SW 1271 (cell line): ENCODE results near the gene CCND1.

ENCODE experiments used
- DNase-seq, 2 experiments: peaks; one replicate each; lab custom pipeline; 2025; lab: John Stamatoyannopoulos, UW

The CCND1 gene

DNA sequence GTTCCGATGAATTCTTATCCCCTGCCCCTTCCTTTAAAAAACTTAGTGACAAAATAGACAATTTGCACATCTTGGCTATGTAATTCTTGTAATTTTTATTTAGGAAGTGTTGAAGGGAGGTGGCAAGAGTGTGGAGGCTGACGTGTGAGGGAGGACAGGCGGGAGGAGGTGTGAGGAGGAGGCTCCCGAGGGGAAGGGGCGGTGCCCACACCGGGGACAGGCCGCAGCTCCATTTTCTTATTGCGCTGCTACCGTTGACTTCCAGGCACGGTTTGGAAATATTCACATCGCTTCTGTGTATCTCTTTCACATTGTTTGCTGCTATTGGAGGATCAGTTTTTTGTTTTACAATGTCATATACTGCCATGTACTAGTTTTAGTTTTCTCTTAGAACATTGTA lies 12.0 kb downstream of the CCND1 start:
- DNase-seq = no peak

DNA sequence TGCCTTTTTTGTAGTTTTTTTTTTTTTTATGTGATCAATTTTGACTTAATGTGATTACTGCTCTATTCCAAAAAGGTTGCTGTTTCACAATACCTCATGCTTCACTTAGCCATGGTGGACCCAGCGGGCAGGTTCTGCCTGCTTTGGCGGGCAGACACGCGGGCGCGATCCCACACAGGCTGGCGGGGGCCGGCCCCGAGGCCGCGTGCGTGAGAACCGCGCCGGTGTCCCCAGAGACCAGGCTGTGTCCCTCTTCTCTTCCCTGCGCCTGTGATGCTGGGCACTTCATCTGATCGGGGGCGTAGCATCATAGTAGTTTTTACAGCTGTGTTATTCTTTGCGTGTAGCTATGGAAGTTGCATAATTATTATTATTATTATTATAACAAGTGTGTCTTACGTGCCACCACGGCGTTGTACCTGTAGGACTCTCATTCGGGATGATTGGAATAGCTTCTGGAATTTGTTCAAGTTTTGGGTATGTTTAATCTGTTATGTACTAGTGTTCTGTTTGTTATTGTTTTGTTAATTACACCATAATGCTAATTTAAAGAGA lies 12.5 kb downstream of the CCND1 start:
- no peak for DNase-seq

DNA sequence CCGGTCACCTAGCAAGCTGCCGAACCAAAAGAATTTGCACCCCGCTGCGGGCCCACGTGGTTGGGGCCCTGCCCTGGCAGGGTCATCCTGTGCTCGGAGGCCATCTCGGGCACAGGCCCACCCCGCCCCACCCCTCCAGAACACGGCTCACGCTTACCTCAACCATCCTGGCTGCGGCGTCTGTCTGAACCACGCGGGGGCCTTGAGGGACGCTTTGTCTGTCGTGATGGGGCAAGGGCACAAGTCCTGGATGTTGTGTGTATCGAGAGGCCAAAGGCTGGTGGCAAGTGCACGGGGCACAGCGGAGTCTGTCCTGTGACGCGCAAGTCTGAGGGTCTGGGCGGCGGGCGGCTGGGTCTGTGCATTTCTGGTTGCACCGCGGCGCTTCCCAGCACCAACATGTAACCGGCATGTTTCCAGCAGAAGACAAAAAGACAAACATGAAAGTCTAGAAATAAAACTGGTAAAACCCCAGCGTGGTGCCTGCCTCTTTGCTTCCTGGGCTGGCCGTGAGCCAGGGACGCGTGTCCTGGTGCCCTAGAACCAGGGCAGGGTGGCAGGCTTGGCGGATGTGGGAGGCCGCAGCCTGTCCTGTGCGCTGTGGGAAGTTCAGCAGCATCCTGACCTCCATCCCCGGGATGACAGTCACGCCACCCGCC lies 13.2 kb downstream of the CCND1 start:
- no peak for DNase-seq

DNA sequence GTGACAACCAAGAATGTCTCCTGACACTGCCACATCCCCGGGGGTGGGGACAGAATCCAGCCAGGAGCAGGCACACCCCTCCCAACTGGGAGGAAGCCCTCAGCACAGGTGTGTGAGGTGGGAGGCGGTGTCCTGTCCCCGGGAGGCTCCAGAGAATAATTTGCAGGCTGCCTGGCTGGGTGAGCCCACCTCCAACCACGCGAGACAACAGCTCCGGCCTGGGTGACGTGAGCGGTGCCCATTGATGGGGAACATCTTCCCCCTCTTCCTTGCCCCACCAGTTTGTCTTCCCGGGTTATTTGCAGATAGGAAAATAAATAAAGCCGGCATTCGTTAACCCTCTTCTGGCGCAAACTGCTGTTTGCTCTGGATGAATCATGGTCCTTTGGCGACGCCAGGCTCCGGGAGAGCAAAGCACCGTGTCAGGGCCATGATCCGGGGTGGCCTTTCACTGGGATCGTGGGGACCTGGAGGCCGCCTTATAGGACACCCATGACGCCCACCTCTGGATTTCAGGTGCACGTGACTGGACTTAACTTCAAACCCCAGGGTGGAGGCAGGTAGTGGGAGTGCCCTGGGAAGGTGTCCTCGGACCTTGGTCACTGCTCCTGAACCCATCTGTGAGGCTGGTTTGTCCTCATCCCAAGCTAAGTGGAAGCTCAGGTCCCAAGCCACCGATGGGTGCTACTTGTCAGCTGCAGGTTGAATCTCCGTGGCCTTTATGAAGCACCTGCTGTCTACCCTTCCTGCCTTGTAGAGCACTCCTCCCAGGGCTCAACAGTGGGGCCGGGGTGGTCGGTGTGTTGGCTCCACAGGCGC lies 13.9 kb downstream of the CCND1 start:
- DNase-seq = no peak

DNA sequence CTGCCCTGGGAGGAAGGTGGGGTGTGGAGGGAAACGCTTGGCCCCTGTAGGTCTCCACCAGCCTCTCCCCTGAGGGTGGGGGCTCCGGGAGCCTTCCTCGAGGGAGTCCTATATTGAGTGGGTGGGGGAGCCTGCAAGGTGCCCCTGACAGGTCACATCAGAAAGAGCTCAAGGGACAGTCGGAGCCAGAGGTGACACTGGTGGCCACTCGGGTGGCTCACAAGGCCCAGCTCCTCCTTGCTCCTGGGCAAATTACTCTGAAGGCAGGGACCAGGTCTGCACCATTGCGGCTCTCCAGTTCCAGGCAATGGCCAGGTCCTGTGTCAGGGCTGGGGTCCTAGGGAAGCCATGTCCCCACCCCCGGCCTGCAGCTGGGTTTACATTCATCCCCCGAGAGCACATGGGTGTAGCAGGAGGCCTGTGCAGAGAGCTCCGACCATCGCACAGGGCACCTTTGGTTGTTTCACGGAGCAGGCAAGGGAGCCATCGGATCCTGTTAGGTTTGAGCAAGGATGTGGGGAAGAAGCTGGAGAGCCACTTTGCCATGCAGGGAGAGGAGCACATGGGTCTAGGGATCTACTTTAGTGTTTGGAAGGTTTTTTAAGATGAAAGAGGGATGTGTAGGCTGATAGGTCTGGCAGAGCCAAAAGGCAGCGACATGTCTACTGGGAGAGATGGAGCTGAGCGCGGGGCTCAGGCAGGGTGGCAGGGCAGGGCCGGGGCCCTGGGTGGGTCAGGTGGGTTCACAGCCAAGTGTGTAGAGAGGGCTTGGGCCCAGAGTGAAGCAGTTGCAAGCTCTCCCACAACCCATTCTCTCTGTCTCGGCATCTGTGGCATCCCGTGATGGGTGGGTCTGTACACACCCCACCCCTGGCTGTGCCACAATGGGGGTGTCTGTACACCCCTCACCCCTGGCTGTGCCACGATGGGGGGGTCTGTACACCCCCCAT lies 14.8 kb downstream of the CCND1 start:
- DNase-seq = no peak

DNA sequence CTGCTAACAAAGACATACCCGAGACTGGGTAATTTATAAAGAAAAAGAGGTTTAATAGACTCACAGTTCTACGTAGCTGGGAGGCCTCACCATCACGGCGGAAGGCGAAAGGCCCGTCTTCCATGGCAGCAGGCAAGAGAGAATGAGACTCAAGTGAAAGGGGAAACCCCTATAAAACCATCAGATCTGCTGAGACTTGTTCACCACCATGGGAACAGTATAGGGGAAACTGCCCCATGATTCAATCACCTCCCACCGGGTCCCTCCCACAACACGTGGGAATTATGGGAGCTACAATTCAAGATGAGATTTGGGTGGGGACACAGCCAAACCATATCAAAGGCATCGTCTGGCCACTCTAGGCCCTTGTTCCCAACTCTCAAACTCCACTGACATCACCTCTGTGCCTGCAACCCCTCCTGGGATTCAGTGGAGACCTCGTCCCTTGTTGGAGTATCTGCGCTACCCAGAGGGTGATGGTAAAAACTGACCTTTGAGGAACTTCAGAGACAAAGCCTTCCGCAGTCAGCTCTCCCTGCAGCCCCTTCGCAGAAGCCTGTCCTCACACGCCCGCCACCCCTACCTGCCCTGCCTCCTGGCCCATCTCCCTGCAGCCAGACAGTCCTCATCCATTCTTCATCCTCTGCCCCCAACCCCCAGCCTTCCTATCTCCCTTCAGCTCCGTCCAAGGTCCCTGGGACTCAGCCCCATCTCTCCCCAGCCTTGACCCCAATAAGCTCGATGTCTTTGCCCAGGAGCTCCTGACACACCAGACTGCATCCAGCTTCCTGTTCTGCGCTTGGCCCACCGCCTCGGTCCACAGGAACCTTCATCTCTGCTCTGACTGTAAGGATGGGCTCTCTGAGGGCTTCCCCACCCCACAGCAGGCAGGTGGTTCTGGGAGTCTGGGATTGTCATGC lies 15.8 kb downstream of the CCND1 start:
- no peak for DNase-seq

DNA sequence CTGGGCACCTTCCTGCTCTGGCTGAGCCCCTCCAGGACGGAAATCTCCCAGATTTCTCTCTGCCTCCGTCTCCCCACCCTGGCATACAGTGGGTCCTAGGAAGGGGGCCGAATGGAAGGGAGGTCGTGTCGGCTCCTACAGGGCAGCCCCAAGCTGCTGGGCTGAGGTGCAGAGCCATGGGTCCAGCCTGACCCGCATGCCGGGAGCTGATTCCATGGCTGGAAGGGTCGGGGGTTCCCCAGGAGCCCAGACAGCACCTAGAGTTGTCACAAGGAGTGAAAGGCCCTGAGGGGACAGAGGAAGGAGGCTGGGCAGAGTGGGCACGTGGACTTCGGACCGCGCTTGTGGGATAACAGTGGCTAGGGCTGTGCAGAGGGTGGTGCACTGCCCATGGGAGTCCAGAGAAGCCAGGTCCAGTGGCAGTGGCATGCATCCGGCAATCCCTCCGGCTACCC lies 16.5 kb downstream of the CCND1 start:
- DNase-seq = no peak

DNA sequence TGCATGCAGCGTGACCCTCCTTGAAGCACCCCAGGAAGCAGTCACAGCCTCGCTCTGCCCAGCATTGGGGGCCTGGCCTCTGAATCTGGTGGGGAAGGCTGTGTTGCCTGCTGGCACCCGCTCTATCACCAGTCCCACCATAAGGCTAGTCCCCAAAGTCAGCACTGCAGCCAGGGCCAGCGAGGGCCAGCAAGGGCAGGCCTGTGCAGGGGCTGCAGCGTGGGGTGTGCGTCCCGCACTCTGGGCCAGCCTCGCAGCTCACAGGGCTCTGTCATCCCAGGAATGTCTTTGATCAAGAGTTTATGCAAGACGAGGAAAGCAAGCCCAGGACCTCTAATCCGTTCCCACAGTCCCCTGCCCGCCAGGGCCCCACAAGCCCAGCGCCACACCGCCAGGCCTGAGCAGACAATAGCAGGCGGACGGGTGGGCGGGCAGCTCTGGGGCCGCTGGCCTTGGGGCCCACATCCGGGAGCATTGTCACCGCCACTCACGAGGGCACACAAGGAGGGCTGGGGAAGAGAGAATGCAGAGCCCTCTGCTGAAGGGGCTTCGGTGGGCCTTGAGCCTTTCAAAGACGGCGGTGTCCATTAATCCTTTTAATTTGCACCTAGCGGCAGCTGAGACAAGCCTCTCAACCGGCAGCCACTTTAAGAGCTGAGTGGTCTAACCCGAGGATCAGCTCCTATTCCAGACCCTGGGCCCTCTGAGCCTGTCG lies 17.1 kb downstream of the CCND1 start:
- no peak for DNase-seq

DNA sequence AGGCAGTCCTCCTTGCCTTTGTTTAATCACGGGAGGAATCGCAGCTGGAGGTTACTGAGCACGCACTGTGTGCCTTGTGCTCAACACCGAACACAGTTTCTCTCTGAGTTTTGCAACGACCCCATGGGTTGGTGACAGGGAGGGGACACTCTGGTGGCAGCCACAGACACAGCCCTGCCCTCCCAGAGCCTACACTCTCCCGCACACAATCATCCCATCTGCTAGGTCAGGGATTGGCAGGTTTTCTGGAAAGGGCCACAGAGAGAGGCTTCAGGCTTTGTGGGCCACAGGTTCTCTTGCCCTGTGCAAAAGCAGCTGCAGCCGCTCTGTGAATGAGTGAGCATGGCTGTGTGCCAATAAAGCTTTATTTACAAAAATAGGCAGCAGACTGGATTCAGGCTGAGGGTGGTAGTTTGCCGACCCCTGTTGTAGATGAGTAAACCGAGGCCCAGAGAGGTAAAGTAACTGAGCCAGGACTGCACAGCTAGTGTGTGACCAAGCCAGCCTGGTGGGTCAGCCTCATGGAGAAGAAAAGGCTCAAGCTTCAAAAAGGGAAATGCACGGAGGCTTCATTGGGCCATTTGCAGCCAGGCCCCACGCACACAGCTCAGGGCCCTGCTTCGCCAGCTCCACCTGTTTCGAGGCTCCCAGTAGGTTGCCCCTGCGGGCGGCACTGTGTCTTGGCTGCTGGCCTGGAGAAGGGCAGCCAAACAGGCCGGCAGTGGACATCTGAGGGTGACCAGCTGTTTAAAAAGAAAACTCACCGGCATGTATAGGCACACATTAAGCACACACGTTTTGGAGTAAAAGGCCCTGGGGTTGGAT lies 17.9 kb downstream of the CCND1 start:
- DNase-seq = no peak

DNA sequence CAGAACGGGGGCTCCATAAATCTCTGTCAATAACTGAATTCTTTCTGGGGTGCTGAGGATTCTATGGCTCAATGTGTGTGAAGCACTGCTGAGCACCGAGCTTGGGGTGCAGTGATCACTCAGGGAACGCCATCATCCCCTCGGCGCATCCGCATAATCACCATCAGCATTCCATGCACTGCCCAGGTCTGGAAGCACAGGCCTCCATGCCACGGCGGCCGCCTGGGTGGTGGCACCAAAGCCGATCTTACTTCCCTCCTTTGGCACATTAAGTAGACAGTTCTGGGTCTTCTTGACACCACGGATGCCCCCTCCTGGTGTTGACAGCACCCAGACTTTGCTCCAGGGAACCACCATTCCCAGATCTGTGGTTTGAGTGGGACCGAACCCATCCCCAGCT lies 18.6 kb downstream of the CCND1 start:
- DNase-seq = no peak

DNA sequence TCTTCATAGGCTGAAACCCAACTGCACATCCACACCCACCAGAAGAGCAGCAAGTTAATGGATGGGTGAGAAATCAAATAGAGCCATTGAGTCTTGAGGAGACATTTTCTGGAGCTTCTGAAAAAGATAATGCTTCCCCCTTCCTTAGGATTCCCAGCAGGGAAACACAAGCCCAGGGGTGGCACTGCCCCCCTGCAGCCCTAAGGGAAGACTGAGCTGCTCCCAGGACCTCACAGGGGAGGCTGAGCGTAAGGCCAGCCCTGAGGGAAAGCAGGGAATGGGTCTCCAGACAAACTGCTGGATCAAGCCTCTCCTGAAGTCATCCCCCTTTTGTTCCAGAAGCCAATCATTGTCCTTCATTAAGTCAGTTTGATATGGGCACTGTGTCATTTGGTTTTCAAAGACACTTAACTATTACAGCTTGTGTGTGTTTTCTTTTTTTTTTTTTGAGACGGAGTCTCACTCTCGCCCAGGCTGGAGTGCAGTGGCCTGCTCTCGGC lies 19.1 kb downstream of the CCND1 start:
- no peak for DNase-seq

DNA sequence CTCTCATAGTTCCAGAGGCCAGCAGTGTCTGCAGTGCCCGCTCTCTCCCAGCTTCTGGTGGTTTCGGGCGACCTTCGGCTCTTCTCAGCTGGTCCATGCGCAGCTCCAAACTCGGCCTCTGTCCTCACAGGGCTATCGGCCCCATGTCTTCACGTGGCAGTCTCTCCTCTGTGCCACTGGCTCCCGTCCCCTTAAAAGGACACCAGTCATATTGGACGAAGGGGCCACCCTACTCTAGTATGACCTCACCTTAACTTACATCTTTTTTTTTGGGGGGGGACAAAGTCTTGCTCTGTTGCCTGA lies 20.4 kb downstream of the CCND1 start:
- no peak for DNase-seq

DNA sequence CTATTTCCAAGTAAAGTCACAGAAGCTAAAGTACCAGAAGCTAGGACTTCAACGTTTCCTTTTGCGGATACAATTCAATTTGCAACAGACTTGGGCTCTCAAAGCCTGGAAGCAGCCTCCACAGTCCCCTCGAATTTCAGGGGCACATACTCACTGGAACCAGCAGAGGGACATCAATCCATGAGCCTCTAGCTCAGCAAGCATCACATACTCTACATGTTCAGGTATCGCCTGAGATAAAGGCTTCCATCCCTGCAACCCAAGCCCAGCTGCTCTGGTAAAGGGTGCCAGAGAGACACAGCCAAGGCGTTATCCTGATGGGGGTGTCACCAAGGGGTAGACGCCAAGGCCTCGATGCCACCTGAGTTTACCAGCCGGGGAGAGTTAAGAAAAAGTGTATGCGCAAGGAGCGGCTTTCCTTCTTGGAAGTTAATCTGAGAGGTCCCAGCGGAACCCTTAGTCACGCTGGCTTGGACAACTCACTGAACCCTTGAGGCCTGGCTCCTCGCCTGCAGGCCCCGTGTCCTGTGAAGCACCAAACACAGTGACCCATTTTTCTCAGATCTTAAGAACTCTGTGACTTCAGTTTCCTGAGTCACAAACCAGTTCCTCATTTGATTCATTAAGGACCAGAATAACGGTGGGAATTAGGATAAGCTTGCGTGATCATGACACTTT lies 21.2 kb downstream of the CCND1 start:
- no peak for DNase-seq

DNA sequence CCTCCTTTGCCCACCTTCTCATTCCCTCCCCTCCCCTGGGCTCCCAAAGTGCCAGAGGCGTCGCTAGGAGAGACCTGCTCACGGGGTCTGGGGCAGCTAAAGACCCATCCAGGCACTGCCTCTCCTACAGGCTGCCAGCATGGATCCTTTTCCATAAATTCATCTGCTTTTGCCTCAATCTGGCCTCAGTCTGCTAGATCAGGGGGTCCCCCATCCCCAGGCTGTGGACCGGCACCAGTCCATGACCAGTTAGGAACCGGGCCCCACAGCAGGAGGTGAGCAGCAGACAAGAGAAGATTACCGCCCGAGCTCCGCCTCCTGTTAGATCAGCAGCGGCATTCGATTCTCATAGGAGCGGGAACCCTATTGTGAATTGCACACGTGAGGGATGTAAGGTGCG lies 21.9 kb downstream of the CCND1 start:
- DNase-seq = no peak

DNA sequence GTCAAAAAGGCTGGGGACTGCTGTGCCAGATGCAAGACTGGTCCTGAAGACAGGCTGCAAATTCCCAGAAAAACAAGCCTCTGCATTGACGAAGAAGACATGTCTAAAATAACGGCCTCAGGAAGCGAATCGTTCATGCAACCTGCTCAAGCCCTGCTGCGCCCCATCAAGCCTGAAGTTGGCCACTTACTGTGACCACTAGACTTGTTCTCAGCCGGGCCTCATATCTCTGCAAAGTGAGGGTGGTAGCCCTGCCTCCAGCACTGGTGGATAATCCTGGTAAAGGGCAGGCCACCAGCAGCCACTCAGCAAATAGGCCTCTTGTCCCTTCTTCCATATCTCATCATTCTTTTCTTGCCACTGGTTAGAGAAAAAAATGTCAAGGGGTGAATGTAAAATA lies 22.4 kb downstream of the CCND1 start:
- DNase-seq = no peak

DNA sequence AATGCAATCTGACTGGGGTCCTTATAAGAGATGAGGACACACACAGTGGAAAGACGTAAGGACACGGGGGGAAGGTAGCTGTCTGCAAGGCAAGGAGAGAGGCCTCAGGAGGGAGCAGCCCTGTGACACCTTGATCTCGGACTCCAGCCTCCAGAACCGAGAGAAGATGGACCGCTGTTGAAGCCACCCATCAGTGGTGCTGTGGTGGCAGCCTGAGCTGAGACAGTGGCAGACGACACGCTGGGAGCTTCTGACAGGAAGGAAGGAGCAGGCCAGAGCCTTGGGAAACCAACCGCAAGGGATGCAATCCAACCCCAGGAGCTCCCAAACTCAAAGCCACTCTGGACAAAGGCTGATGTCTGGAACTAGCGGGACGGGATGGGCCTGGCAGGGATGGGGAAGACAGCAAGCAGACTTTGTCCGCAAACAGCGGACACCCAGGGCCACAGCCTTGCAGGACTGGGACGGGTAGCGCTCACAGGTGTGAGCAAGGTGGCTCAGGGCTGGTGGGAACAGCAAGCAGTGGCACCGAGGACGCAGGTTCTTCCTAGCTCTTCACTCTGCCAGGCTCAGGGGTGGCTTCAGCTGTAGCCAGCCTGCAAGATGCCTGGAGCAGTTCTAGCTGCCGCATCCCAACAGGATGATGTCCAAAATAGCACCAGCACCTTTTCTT lies 23.3 kb downstream of the CCND1 start:
- no peak for DNase-seq

DNA sequence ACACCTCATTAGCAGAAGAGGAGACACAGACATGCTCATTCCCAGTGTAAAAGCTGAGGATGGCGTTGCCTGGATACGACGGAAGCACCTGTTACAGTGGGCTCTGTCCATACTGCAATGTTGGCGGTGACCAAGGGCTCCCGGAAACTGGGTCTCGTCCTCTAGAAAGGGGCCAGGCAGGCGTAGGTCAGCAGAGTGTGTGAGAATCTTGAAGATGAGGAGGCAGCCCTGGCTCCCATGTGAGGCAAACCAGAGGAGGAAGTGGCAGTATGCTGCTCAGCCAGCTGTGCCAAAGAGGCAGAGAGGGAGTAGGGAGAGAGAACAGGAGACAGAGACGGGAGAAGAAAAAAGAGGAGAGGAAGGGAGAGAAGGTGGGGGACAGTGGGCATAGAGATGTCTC lies 23.9 kb downstream of the CCND1 start:
- no peak for DNase-seq

DNA sequence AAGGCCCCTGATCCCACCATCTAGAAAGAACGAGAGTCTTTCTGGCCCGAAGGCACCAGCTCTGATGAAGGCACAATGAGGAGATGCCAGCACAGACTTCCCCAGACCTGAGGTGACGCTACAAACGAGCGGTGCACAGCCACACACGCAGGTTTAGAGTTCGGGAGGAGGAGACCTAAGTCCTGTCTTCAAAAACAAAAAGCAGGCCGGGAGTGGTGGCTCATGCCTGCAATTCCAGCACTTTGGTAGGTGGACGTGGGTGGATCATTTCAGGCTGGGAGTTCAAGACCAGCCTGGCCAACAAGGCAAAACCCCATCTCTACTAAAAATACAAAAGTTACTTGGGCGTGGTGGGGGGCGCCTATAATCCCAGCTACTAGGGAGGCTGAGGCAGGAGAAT lies 24.7 kb downstream of the CCND1 start:
- DNase-seq = no peak
